ENCODE data around the gene FNTB. TPM values are rescaled to one million over a fixed set of nuclear protein-coding genes. Genes with fewer than 3 reads are reported as not detected.

FNTB gene
- total RNA-seq, 2 experiments from 2014 or later: 13.3 to 14.6 TPM

DNA sequence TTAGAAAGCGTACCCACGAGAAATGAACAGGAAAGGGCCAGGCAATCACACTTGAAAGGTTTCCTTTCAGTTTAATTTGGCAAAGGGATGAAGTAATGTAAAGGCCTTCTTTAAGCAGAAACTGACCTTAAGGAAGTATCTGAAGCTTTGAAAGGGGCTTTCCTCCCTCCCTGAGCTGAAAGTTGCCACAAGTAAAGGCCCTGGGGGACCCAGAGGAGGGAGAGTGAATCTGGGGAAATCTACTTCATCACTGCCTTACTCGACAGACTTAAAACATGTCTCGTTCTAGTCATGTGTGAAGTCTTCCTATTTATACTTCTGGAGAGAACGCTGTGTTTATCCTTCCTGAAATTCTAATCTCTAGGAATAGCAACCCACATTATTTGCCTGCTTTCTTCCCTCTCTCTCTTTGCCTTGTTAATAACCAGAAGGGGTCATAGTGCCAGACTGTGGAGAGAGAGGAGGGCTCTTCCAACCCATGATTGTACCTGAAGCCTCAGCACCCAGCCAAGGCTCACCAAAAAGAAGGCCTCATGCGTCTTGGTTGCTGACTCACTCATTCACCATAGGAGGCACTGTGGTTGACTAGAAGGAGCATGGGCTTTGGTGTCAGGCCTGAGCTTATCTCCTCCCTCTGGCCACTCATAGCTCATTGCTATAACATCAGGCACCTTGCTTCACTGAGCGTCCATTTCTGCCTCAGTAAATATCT, 33.9 kb upstream of the FNTB start:
- POLR2A ChIA-PET: no interaction called here

GRCh38 chr14:64953310-64953654, 33.4 kb upstream of the FNTB start:
- POLR2A ChIA-PET: no interaction called here
- CTCF ChIA-PET: interaction anchor here (1.1 kb wide), 1 partner anchor 29 kb away, joined by 3 read pairs; no protein-coding TSS in a partner anchor

More for the DNA sequence above, 33.9 kb upstream of the FNTB start:
- CTCF ChIA-PET: interaction anchor here (1.1 kb wide), 1 partner anchor 28 kb away, joined by 3 read pairs; no protein-coding TSS in a partner anchor

DNA sequence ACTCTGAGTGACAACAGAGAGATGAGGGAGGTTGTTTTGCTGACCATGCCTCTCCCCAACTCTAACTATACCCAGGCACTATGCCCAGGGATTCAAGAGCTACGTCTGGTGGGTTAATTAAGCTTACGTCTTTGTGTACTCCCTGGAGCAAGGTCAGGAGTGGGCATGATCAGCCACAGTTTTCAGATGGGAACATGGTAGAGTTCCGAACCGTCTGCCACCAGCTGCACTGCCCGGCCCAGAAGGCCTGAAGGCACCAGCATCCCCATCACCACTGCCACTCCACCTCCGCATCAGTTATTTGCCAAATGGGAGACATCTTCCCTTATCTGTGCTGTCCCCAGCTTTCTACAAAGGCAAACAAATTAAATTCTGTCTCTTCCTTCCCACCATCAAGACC, 33.0 kb upstream of the FNTB start:
- ChIA-PET POLR2A (no interaction called here), CTCF (interaction anchor here (1.1 kb wide), 1 partner anchor 29 kb away, joined by 3 read pairs; no protein-coding TSS in a partner anchor)

GRCh38 chr14:64954491-64955240, 32.0 kb upstream of the FNTB start:
- POLR2A ChIA-PET: no interaction called here
- CTCF ChIA-PET: no interaction called here

- POLR2A ChIA-PET: no interaction called here
- CTCF ChIA-PET: no interaction called here
Measured at GRCh38 chr14:64955297-64955696, 31.4 kb upstream of the FNTB start.

GRCh38 chr14:64956697-64957406, 29.8 kb upstream of the FNTB start:
- POLR2A ChIA-PET: no interaction called here
- CTCF ChIA-PET: interaction anchor here (0.6 to 0.7 kb wide), 2 partner anchors 64 to 448 kb away, joined by 3 to 4 read pairs; no protein-coding TSS in a partner anchor

- POLR2A ChIA-PET: no interaction called here
Measured at GRCh38 chr14:64958201-64958600, 28.5 kb upstream of the FNTB start.

DNA sequence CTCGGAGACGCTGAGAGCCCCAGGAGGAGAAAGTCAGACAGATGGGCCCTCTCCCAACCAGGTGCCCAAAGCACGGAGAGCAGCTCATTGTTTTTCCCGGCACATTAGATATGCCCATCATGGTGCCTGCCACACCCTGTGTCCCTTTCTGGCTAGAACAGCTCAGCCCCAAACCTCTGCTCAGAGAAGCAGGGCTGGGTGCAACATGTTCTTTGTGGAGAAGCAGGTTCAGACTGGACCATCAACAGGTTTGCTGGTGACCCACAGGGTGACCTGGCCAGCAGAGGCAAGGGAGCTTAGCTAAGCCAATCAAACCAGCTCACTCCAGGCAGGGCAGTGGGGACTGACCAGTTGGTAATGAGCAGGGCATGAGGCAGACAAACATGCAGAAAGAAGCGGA, 28.0 kb upstream of the FNTB start:
- ChIA-PET CTCF (interaction anchor here (1.4 kb wide), 1 partner anchor 25 kb away, joined by 3 read pairs; no protein-coding TSS in a partner anchor), POLR2A (no interaction called here)

More at GRCh38 chr14:64958201-64958600, 28.5 kb upstream of the FNTB start:
- CTCF ChIA-PET: interaction anchor here (1.4 kb wide), 1 partner anchor 26 kb away, joined by 3 read pairs; no protein-coding TSS in a partner anchor

- CTCF ChIA-PET: no interaction called here
- POLR2A ChIA-PET: no interaction called here
Measured at GRCh38 chr14:64960762-64961276, 25.9 kb upstream of the FNTB start.

DNA sequence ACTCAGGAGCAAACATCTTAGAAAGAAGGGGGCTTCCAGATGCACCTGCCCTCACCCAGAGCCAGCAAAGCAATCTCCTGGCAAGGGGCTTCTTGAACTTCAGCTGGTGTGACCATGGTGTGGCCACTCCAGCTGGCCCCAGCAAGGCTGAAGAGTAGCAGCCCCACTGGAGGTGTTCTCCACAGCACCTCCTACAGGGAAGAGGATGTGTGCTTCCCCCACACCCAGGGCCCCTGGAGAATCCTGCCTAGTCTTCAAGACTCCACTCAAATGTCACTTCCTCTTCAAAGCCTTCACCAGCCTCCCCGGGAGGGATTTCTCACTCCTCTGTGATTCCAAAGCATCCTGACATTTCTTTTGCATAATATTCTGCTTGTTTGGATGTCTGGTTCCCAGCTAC, 23.1 kb upstream of the FNTB start:
- ChIA-PET CTCF (no interaction called here), POLR2A (no interaction called here)

GRCh38 chr14:64965356-64966000, 21.2 kb upstream of the FNTB start:
- CTCF ChIA-PET: no interaction called here
- POLR2A ChIA-PET: no interaction called here

GRCh38 chr14:64966976-64967375, 19.7 kb upstream of the FNTB start:
- ChIA-PET CTCF (no interaction called here), POLR2A (no interaction called here)

DNA sequence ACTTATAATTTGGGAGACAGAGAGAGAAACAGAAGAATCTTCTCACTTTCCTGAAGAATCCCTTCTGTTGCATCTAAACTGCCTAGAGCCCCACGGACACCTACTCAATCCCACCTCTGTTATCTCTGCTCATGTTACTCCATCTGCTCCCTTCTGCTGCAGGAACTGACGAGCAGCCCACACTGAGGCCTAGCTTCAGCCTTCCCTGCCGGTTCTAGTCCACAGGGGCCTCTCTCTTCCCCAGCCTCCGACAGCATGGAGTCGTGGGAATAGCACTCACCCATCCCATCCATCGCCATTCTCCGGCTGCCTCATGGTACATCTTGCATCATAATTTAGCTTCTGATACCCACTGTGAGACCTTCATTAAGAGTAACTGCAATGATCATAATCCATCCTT, 18.5 kb upstream of the FNTB start:
- CTCF ChIA-PET: interaction anchor here (0.8 to 1.1 kb wide), 2 partner anchors 53 to 76 kb away, joined by 3 read pairs; no protein-coding TSS in a partner anchor
- POLR2A ChIA-PET: interaction anchor here (0.7 kb wide), 1 partner anchor 292 kb away, joined by 5 read pairs; no protein-coding TSS in a partner anchor

GRCh38 chr14:64968651-64969050, 18.0 kb upstream of the FNTB start:
- CTCF ChIA-PET: interaction anchor here (0.8 to 1.1 kb wide), 2 partner anchors 54 to 77 kb away, joined by 3 read pairs; no protein-coding TSS in a partner anchor
- POLR2A ChIA-PET: interaction anchor here (0.7 kb wide), 1 partner anchor 292 kb away, joined by 5 read pairs; no protein-coding TSS in a partner anchor

GRCh38 chr14:64970041-64970440, 16.7 kb upstream of the FNTB start:
- ChIA-PET CTCF (interaction anchor here (1.1 to 1.3 kb wide), 4 partner anchors 16 to 147 kb away, joined by 3 to 4 read pairs (median 4); partner anchors contain the start of gene FNTB), POLR2A (interaction anchor here (0.5 kb wide), 1 partner anchor 17 kb away, joined by 3 read pairs; the partner anchor contains the start of gene FNTB)

GRCh38 chr14:64970776-64971477, 15.8 kb upstream of the FNTB start:
- POLR2A ChIA-PET: no interaction called here

DNA sequence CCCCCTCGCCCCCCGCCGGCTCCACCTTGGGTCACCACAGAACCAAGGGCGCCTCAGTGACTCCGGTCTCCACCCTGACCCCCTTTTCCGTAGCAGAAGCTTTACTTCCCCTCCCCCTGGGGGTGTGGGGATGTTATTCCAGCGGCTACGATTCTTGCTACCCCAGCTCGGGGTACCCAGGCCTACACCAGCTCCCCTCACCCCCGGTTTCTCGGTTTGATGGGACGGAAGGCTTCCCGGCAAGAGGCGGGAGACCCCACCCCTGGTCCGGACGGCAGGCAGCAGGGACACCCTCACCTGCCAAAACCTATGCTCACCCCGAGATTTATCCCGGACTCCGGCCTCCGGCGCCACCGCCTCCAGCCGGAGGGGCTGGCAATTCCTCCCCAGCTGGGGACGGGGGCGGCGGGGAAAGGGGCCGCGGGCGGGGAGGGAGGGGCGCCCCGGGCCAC, 15.2 kb upstream of the FNTB start:
- CTCF ChIA-PET: interaction anchor here (1.3 kb wide), 2 partner anchors 15 to 148 kb away, joined by 4 read pairs; partner anchors contain the start of gene FNTB
- POLR2A ChIA-PET: no interaction called here

More at GRCh38 chr14:64970776-64971477, 15.8 kb upstream of the FNTB start:
- CTCF ChIA-PET: interaction anchor here (1.2 to 1.3 kb wide), 3 partner anchors 15 to 147 kb away, joined by 3 to 4 read pairs (median 4); partner anchors contain the start of gene FNTB

Measured in activated CD8-positive, alpha-beta memory T cell treated with anti-CD3 and anti-CD28 coated beads for 36 hours (primary cell).